ENCODE measurements around the gene CABCOCO1.

The CABCOCO1 gene

GRCh38 chr10:61632057-61632670 is 30.6 kb upstream of the CABCOCO1 start:
- no peak for DNase-seq (ENCODE audit: extremely low read depth, low read depth)
- TF ChIP-seq CTCF (IDR thresholded peaks at IDR 0.05; ENCODE audit: low read depth, low read length) = no peak

- DNase-seq (ENCODE audit: extremely low read depth, low read depth) = no peak
Measured at GRCh38 chr10:61633665-61634064, 29.1 kb upstream of the CABCOCO1 start.

GRCh38 chr10:61634746-61635145 is 28.0 kb upstream of the CABCOCO1 start:
- no peak for DNase-seq (ENCODE audit: extremely low read depth, low read depth)
- TF ChIP-seq CTCF (IDR thresholded peaks at IDR 0.05; ENCODE audit: low read depth, low read length) = no peak

More at GRCh38 chr10:61633665-61634064, 29.1 kb upstream of the CABCOCO1 start:
- TF ChIP-seq CTCF (IDR thresholded peaks at IDR 0.05; ENCODE audit: low read depth, low read length) = no peak

- no peak for DNase-seq (ENCODE audit: extremely low read depth, low read depth)
- no peak for TF ChIP-seq CTCF (IDR thresholded peaks at IDR 0.05; ENCODE audit: low read depth, low read length)
Measured at GRCh38 chr10:61635471-61635870, 27.3 kb upstream of the CABCOCO1 start.

- DNase-seq (ENCODE audit: extremely low read depth, low read depth) = no peak
- TF ChIP-seq CTCF (IDR thresholded peaks at IDR 0.05; ENCODE audit: low read depth, low read length) = no peak
Measured at GRCh38 chr10:61635932-61636331, 26.8 kb upstream of the CABCOCO1 start.

GRCh38 chr10:61639952-61640351 is 22.8 kb upstream of the CABCOCO1 start:
- no peak for TF ChIP-seq CTCF (IDR thresholded peaks at IDR 0.05; ENCODE audit: low read depth, low read length)
- DNase-seq (ENCODE audit: extremely low read depth, low read depth) = no peak

- no peak for TF ChIP-seq CTCF (IDR thresholded peaks at IDR 0.05; ENCODE audit: low read depth, low read length)
- DNase-seq (ENCODE audit: extremely low read depth, low read depth) = no peak
Measured at GRCh38 chr10:61640856-61641255, 21.9 kb upstream of the CABCOCO1 start.

All from AG09319 (cell line).